Naive thymus-derived CD4-positive, alpha-beta T cell (primary cell): ENCODE results near the gene ENG. TPM values are rescaled to one million over a fixed set of nuclear protein-coding genes. Genes with fewer than 3 reads are reported as not detected.

ENCODE experiments used
- ATAC-seq: fragments of 150-1000 bp; cut with Tn5 transposase; 2 replicates; pipeline ENCODE4 v1.10.0; 2021; ENCODE audit warnings: mild to moderate bottlenecking, moderate library complexity
- CTCF ChIA-PET: fragments of 350-600 bp; sonication (Branson Sonifier 250); formaldehyde crosslinking; loops from one replicate; lab custom pipeline; 2021; ENCODE audit warnings: antibody characterized with exemption; lab: Charles Lee
- POLR2A ChIA-PET: fragments of 350-600 bp; sonication (Branson Sonifier 250); formaldehyde crosslinking; loops from one replicate; lab custom pipeline; 2021; ENCODE audit warnings: antibody characterized with exemption, inconsistent platforms; lab: Charles Lee
- DNase-seq, 9 donors: peaks; one replicate each; pipeline versions ENCODE4 v3.0.0 to v3.0.0-alpha.2; 2020 to 2022; ENCODE audit warnings: mixed read lengths in 1 of 9
- H3K27ac ChIP-seq: one replicate; pipeline ENCODE4 v1.7.0; 2013; ENCODE audit warnings: mild to moderate bottlenecking, low read depth, low read length, moderate library complexity
- H3K27me3 ChIP-seq, 2 donors: one replicate each; pipeline ENCODE4 v1.7.0; 2013; ENCODE audit warnings: low read length in 2 of 2, mild to moderate bottlenecking in 2 of 2, moderate library complexity in 2 of 2; ENCODE audit not compliant: control insufficient read depth in 2 of 2, insufficient read depth in 2 of 2
- H3K36me3 ChIP-seq, 3 experiments: 1 replicate in 2 of 3; 2 replicates in 1 of 3; pipeline ENCODE4 v1.7.0; 2013; ENCODE audit warnings: low read length in 3 of 3, mild to moderate bottlenecking in 3 of 3, moderate library complexity in 1 of 3; ENCODE audit not compliant: insufficient read depth in 3 of 3, control insufficient read depth in 2 of 3
- H3K4me1 ChIP-seq, 2 donors: one replicate each; pipeline ENCODE4 v1.7.0; 2013; ENCODE audit warnings: low read length in 2 of 2, mild to moderate bottlenecking in 2 of 2, moderate library complexity in 1 of 2; ENCODE audit not compliant: control insufficient read depth in 2 of 2, insufficient read depth in 2 of 2
- H3K4me3 ChIP-seq: 2 replicates; pipeline ENCODE4 v1.7.0; 2013; ENCODE audit warnings: mild to moderate bottlenecking, low read length
- H3K9me3 ChIP-seq, 3 experiments: 1 replicate in 2 of 3; 2 replicates in 1 of 3; pipeline ENCODE4 v1.7.0; 2013; ENCODE audit warnings: low read length in 3 of 3; ENCODE audit not compliant: control insufficient read depth in 2 of 3
- H3K27ac Mint-ChIP-seq, 9 donors: one replicate each; pipeline ENCODE4 v1.8.0; 2020 to 2022; ENCODE audit warnings: mixed read lengths in 9 of 9, mild to moderate bottlenecking in 8 of 9, moderate library complexity in 5 of 9, inconsistent platforms in 2 of 9
- H3K27me3 Mint-ChIP-seq, 5 donors: one replicate each; pipeline ENCODE4 v1.8.0; 2021 to 2022; ENCODE audit warnings: mixed read lengths in 5 of 5, mild to moderate bottlenecking in 1 of 5
- H3K36me3 Mint-ChIP-seq, 5 donors: one replicate each; pipeline ENCODE4 v1.8.0; 2020 to 2022; ENCODE audit warnings: mixed read lengths in 5 of 5, mild to moderate bottlenecking in 3 of 5, inconsistent platforms in 1 of 5
- H3K4me1 Mint-ChIP-seq, 7 donors: one replicate each; pipeline ENCODE4 v1.8.0; 2020 to 2022; ENCODE audit warnings: mixed read lengths in 7 of 7, mild to moderate bottlenecking in 3 of 7, inconsistent platforms in 1 of 7
- H3K4me3 Mint-ChIP-seq, 10 donors: one replicate each; pipeline ENCODE4 v1.8.0; 2020 to 2022; ENCODE audit warnings: mild to moderate bottlenecking in 10 of 10, mixed read lengths in 10 of 10, moderate library complexity in 6 of 10, inconsistent platforms in 2 of 10
- H3K9me3 Mint-ChIP-seq, 11 donors: one replicate each; pipeline ENCODE4 v1.8.0; 2020 to 2022; ENCODE audit warnings: mixed read lengths in 11 of 11, mild to moderate bottlenecking in 4 of 11, inconsistent platforms in 1 of 11, moderate library complexity in 1 of 11
- intact Hi-C, 2 donors: fragments of 100-400 bp; cut with micrococcal nuclease; formaldehyde crosslinking; loops; one replicate each; pipeline ENCODE4 v1.15.1; 2023
- polyA plus RNA-seq, 2 donors: library from polyadenylated mRNA; unstranded; fragments of 300-500 nt; fragmentation: Illumina TruSeq; gene quantifications; one replicate each; pipeline ENCODE4 v1.2.3, GENCODE V29; 2021
- total RNA-seq, 6 experiments: library from RNA in 5 of 6; stranded (reverse) in 5 of 6; gene quantifications; 1 replicate in 5 of 6; 2 replicates in 1 of 6; pipeline ENCODE4 v1.2.3 and lab custom pipeline; 2021 to 2026

The ENG gene
- total and polyA plus RNA-seq, 7 experiments from 2014 or later: 4.5 to 25.8 (median 11.2) TPM

DNA sequence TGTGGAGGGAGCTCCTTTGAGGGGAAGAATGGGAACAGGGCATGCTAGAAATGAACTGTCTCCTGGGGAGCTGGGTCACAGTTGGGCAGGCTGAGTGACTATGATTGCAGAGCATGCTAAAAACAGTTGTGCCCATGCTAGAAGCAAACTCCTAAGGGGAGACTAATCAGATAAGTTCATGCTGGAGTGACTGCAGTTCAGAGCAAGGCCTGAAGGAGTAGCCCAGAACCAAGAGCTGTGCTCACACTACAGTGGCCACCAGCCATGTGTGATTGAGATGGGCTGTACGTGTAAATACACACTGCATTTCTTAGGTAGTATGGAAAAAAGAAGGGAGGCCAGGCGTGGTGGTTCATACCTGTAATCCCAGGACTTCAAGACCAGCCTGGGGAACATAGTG is 33.3 kb upstream of the ENG start:
- Mint-ChIP-seq H3K36me3 (peaks cover 12 to 56% (median 17%) of the 10 kb centered on the region in 5 donors), H3K27me3 (no peaks in the 10 kb centered on the region), H3K4me3 (no peak overlapping the region), H3K9me3 (peaks cover 0 to 4% (median 0%) of the 10 kb centered on the region in 11 donors), H3K4me1 (peaks cover 0 to 20% (median 16%) of the 10 kb centered on the region in 7 donors), H3K27ac (no peak overlapping the region)
- CTCF ChIA-PET: interaction anchor here (1.0 kb wide), 1 partner anchor 18 kb away, joined by 3 read pairs; no protein-coding TSS in a partner anchor
- H3K27ac ChIP-seq: no peak overlapping the region
- POLR2A ChIA-PET: interaction anchor here (1.1 kb wide), 1 partner anchor 9 kb away, joined by 3 read pairs; no protein-coding TSS in a partner anchor
- no peaks in the 10 kb centered on the region for H3K4me1 ChIP-seq
- intact Hi-C loops: no loop called here
- H3K27me3 ChIP-seq: no peaks in the 10 kb centered on the region
- H3K36me3 ChIP-seq: peaks cover 13 to 78% (median 16%) of the 10 kb centered on the region in 3 experiments
- ATAC-seq (no peak), DNase-seq (peak in 1 of 9 donors; percentile 7)
- no peaks in the 10 kb centered on the region for H3K9me3 ChIP-seq
- H3K4me3 ChIP-seq: no peak overlapping the region

DNA sequence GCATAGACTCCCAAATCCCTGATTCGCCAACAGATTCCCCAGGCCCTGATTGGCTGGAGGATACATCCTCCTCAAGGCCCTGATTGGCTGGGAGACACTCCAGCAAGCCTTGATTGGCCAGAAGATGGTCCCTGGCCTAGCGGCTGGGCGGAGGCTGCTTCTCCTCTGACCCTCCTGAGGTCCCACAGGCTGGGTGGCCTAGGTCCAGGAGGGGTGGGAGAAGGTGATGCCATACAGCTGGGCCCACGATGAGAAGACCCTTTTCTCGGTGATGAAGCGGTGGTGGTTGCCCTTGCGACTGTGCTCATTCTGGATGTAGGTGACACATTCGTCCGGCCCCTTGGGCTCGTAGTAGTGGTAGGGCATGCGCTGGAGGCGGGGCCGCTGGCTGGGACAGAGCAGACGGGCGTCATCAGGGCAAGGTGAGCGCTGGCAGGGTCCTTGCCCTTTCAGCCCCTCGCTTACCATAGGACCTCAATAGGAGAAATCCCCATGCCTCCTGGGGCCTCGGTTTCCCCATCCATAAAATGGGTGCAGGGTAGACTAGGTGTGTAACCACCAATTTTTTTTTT is 32.0 kb upstream of the ENG start:
- H3K9me3 ChIP-seq: no peaks in the 10 kb centered on the region
- Mint-ChIP-seq H3K27ac (peak overlapping the region in 1 of 9 donors; percentile 41), H3K4me1 (peaks cover 0 to 21% (median 15%) of the 10 kb centered on the region in 7 donors), H3K4me3 (no peak overlapping the region), H3K36me3 (peaks cover 7 to 48% (median 8%) of the 10 kb centered on the region in 5 donors), H3K9me3 (no peaks in the 10 kb centered on the region), H3K27me3 (no peaks in the 10 kb centered on the region)
- no peaks in the 10 kb centered on the region for H3K27me3 ChIP-seq
- ATAC-seq: no peak
- intact Hi-C loops: no loop called here
- H3K4me3 ChIP-seq: no peak overlapping the region
- H3K4me1 ChIP-seq: no peaks in the 10 kb centered on the region
- DNase-seq: peak in 1 of 9 donors; percentile 2
- peaks cover 7 to 67% (median 13%) of the 10 kb centered on the region in 3 experiments for H3K36me3 ChIP-seq
- ChIA-PET POLR2A (interaction anchor here (0.8 kb wide), 1 partner anchor 30 kb away, joined by 3 read pairs; no protein-coding TSS in a partner anchor), CTCF (interaction anchor here (1.0 kb wide), 1 partner anchor 16 kb away, joined by 3 read pairs; no protein-coding TSS in a partner anchor)
- no peak overlapping the region for H3K27ac ChIP-seq

DNA sequence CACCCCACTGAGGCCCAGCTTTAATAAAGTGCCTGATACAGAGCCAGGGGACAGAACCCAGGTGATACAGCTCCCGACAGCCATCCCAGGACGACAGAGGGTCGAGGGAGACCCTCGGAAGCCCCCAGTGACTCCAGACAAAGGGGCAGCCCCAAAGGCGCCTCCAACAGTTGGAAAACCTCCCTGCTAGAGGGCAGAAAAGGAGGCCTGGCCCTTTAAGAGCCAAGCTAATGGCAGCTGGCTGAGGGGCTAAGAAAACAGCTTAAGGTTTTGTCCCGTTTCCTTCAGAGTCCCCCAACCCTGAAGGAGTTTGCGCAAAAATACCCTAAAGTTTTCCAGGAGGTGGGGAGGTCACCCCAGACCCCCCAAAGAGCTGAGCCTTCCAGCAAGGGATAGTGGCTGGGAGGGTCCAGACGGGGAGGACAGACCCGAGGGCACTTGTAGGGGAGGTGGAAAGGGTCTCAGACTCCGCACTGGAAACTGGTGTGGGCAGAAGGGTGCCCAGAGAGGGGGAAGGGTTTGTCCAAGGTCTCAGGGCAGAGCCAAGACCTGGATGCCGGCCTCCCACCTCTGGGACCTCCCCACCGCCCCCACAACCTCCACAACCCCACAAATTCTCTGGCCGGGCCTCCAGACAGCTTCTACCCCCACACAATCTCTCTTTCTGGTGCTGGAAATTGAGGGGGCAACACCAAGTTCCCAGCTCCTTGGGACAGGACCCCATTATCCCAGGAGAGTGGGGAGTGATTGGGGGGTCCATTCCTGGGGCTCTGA is 31.2 kb upstream of the ENG start:
- no peak overlapping the region for H3K4me3 Mint-ChIP-seq
- H3K27ac Mint-ChIP-seq: peak overlapping the region in 1 of 9 donors; percentile 21
- DNase-seq: no peak
- H3K4me1 Mint-ChIP-seq: peaks cover 0 to 19% (median 14%) of the 10 kb centered on the region in 7 donors
- no peak for ATAC-seq
- Histone ChIP-seq H3K9me3 (no peaks in the 10 kb centered on the region), H3K4me3 (no peak overlapping the region), H3K4me1 (no peaks in the 10 kb centered on the region), H3K27ac (no peak overlapping the region), H3K36me3 (peaks cover 7 to 59% (median 13%) of the 10 kb centered on the region in 3 experiments), H3K27me3 (no peaks in the 10 kb centered on the region)
- CTCF ChIA-PET: interaction anchor here (1.4 kb wide), 1 partner anchor 25 kb away, joined by 3 read pairs; no protein-coding TSS in a partner anchor
- H3K9me3 Mint-ChIP-seq: no peaks in the 10 kb centered on the region
- POLR2A ChIA-PET: interaction anchor here (1.2 to 1.5 kb wide), 3 partner anchors 16 to 81 kb away, joined by 3 to 6 read pairs (median 5); no protein-coding TSS in a partner anchor
- peaks cover 4 to 40% (median 8%) of the 10 kb centered on the region in 5 donors for H3K36me3 Mint-ChIP-seq
- H3K27me3 Mint-ChIP-seq: no peaks in the 10 kb centered on the region
- intact Hi-C loops: no loop called here

DNA sequence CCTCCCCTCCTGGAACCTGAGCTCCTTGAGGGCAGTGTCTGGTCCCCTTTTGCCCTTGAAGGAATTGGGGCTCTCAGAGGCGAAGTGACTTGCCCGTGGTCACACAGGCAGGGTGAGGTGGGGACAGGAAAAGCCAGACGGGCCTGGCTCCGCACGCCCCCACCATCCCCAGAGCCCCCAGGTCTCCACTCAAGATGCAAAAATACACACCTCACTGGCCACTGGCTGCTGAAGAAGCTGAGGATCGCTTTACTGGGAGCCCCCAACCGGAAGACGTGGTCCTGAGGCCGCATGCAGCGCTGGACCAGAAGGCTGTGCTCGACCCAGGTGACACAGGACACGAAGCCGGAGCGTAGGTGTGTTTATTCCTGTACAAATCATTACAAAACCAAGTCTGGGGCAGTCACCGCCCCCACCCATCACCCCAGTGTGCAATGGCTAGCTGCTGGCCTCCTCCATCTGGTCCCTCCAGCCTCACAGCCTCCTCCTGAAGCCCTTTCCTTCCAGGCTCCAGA is 30.6 kb upstream of the ENG start:
- Histone ChIP-seq H3K27ac (no peak overlapping the region), H3K27me3 (no peaks in the 10 kb centered on the region), H3K36me3 (peaks cover 7 to 52% (median 13%) of the 10 kb centered on the region in 3 experiments), H3K9me3 (no peaks in the 10 kb centered on the region), H3K4me1 (no peaks in the 10 kb centered on the region), H3K4me3 (no peak overlapping the region)
- intact Hi-C loops: loop anchor here in 1 of 2 donors (5.0 kb wide), 1 partner anchor 32 kb away; the partner anchor contains the start of gene ST6GALNAC4
- DNase-seq (no peak), ATAC-seq (no peak)
- Mint-ChIP-seq H3K9me3 (no peaks in the 10 kb centered on the region), H3K27me3 (no peaks in the 10 kb centered on the region), H3K4me3 (peak overlapping the region in 1 of 10 donors; percentile 22), H3K36me3 (peaks cover 2 to 34% (median 5%) of the 10 kb centered on the region in 5 donors), H3K4me1 (peaks cover 0 to 19% (median 14%) of the 10 kb centered on the region in 7 donors), H3K27ac (peak overlapping the region in 1 of 9 donors; percentile 21)
- ChIA-PET POLR2A (interaction anchor here (0.6 to 1.5 kb wide), 4 partner anchors 15 to 323 kb away, joined by 3 to 6 read pairs (median 4); no protein-coding TSS in a partner anchor), CTCF (interaction anchor here (1.1 to 1.4 kb wide), 2 partner anchors 22 to 26 kb away, joined by 3 read pairs; no protein-coding TSS in a partner anchor)

DNA sequence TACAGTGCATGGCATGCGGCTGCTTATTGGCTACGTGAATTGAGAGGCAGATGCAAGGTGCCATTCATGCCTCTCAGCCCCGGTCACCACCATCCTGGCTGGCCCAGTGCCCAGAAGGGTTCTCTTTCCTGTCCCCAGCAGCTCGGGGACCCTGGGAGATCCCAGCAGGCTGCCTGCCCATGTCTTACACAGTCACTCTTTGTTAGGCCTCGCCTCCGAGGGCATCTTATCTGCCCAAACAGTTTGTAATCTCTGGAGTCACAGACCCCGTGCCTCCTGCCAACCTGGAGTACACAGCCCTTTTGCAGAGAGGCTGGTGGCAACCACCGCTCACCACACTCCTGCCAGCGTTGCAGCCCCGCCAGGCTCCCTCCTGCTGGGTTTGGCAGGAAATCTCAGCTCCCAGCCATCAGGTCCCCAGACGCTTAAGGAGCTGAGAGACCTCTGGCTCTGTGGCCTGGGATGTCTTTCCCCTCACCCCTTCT is 30.0 kb upstream of the ENG start:
- peaks cover 7 to 48% (median 13%) of the 10 kb centered on the region in 3 experiments for H3K36me3 ChIP-seq
- DNase-seq: peak in 1 of 9 donors; percentile 1
- Mint-ChIP-seq H3K4me1 (peaks cover 0 to 19% (median 14%) of the 10 kb centered on the region in 7 donors), H3K27ac (peak overlapping the region in 5 of 9 donors; percentile 40 to 81 (median 52)), H3K4me3 (peak overlapping the region in 1 of 10 donors; percentile 22), H3K9me3 (no peaks in the 10 kb centered on the region), H3K27me3 (no peaks in the 10 kb centered on the region), H3K36me3 (peaks cover 0 to 32% (median 4%) of the 10 kb centered on the region in 5 donors)
- ATAC-seq: peak; percentile 38
- H3K27me3 ChIP-seq: no peaks in the 10 kb centered on the region
- no peak overlapping the region for H3K27ac ChIP-seq
- intact Hi-C loops: loop anchor here in 1 of 2 donors (5.0 kb wide), 1 partner anchor 33 kb away; the partner anchor contains the start of gene ST6GALNAC4
- POLR2A ChIA-PET: interaction anchor here (0.6 kb wide), 1 partner anchor 324 kb away, joined by 3 read pairs; no protein-coding TSS in a partner anchor
- no peaks in the 10 kb centered on the region for H3K9me3 ChIP-seq
- CTCF ChIA-PET: interaction anchor here (1.1 to 1.4 kb wide), 2 partner anchors 22 to 26 kb away, joined by 3 read pairs; no protein-coding TSS in a partner anchor
- no peaks in the 10 kb centered on the region for H3K4me1 ChIP-seq
- no peak overlapping the region for H3K4me3 ChIP-seq
